ENCODE measurements around the gene EMP3.

The EMP3 gene

DNA sequence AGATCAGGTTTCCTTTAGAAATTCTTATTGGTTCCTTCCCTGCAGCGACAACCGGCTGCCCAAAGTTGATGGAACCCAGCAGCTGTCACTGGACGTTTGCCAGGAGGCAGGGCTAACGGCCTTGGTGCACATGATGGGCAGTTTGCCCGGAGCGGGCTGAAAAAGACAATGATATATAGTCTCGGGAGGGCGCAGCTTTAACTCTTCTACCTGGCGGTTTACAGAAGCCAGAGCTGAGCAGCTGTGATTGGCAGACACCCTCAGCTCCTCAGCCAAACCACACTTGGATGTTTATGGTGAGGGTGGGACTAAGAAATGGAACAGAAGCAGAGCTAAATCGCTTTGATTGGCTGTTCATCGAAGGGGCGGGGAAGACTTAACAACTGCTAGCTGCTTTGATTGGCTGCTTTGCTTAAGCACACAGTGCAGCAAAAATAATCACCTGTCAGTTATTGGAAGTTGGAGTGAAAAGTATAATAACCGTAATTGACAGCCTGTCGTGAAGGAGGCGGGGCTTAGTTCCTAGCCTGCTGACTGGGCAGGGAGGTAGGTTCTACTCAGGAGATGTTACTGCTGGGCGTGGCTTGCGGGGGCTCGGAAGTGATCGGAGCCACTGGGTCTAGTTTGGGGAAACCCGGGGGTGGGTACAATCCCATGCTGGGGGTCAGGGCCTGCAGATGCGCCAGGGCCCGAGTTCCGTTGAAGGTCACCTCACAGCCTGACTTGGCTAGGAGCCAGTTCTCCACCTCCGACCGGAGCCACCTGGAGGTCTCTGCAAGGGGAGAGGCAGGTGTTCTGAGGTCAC, 7.5 kb downstream of the EMP3 start:
- peak; percentile 95 for DNase-seq (ENCODE audit: low read depth)
- TF ChIP-seq, protein P1, sequence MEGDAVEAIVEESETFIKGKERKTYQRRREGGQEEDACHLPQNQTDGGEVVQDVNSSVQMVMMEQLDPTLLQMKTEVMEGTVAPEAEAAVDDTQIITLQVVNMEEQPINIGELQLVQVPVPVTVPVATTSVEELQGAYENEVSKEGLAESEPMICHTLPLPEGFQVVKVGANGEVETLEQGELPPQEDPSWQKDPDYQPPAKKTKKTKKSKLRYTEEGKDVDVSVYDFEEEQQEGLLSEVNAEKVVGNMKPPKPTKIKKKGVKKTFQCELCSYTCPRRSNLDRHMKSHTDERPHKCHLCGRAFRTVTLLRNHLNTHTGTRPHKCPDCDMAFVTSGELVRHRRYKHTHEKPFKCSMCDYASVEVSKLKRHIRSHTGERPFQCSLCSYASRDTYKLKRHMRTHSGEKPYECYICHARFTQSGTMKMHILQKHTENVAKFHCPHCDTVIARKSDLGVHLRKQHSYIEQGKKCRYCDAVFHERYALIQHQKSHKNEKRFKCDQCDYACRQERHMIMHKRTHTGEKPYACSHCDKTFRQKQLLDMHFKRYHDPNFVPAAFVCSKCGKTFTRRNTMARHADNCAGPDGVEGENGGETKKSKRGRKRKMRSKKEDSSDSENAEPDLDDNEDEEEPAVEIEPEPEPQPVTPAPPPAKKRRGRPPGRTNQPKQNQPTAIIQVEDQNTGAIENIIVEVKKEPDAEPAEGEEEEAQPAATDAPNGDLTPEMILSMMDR (conservative IDR thresholded peaks at IDR 0.05; ENCODE audit: low read length): no peak
- peak overlapping the region; percentile 46 for H3K4me3 ChIP-seq (ENCODE audit: low read length)

DNA sequence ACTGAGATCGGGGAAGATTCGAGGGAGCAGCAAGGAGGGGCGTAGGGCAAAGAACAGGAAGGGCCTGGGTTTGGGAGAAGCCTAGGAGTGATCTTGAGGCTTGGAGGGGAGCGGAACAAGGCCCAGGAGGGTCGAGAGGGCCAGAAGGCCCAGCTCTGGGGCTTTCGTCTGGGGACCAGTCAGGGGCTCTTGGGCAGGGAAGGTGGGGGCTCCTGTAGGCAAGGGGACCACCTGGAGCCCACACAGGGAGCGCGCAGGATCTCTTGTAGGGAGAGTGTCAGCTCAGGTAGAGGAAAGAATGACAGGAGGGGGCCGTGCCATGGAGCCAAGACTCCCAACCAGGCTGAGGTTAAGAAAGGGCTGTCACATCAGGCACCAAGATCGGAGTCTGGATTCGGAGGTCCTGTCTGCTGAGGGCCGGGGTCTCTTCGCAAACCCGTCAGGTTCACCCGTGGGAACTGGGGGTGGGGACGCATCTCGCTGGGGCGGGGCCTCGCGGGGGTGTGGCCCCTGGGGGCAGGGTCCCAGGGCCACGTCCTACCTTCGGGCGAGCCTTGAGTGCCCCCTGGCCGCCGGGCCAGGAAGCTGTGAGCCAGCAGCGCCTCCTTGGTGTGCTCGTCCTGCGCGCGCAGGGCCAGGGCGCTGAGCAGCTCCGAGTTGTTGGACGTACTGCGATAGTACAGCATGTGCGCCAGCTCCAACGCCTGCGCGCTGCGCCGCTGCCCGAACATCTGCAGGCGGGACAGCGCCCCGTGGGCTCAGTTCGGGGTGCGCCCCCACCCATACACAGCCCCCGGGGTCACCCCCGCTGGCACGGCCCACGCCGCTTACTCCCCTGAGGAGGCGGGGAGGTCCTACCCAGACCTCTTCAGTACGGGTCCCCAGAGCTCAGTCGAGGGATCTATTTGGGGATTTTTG, 8.4 kb downstream of the EMP3 start:
- peak overlapping the region; percentile 58 for H3K4me3 ChIP-seq (ENCODE audit: low read length)
- TF ChIP-seq, protein P1 (conservative IDR thresholded peaks at IDR 0.05; ENCODE audit: low read length): peak; percentile 72
- DNase-seq (ENCODE audit: low read depth): peak; percentile 92

DNA sequence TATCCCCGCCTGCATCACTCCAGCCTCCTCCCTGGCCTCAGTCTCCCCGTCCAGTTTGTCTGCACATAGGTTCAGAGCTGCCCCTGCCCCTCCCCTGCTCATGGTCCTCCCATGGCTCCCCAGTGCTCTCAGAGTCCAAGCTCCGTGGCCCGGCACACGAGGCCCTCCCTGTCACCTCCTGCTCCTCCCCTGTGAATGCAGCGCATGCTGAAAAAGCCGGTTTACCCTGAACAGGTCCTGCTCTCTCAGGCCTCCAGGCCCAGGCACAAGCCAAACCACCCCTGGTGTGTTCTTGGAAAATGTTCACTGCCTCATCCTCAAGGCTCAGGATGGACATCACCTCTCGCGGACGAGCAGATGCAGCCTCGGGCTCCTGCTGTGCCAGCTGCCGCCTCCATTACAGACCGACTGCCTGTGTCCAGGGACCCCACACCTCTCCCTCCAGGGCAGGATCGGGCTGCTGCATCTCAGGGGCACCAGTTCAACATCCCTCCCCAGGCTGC, 13.0 kb downstream of the EMP3 start:
- DNase-seq (ENCODE audit: low read depth): no peak
- TF ChIP-seq, protein P1 (conservative IDR thresholded peaks at IDR 0.05; ENCODE audit: low read length): no peak
- H3K4me3 ChIP-seq (ENCODE audit: low read length): no peak overlapping the region

DNA sequence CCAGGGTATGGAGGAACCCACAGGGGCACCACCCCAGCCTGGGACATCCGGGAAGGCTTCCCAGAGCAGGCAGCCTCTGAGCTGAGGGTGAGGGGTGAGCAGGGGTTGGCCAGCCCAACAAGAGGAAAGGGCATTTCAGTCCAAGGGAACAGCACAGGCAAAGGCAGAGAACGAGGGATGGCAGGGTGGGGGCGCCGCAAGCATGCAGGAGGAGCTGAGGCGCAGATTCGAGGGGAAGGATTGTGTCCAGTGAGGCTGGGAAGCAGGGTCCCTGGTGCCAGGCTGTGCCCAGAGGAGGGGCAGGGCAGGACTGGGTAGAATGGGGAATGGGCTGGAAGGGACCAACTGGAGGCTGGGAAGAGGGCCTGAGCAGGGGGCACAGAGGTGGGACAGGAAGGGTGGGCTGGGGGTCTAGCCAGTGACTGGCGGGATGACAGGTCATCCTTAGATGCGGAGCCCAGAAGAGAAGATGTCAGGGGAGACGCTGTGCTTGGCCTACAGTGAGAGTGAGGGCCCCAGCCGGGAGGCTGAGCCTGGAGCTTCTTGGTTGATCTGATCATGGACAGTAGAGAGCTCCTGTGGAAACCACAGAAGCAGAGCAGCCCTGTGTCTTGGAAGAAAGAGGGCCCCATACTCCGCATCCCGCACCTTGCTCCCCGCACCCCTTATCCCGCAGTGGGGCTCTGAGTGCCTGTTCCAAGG, 13.6 kb downstream of the EMP3 start:
- DNase-seq (ENCODE audit: low read depth): no peak
- TF ChIP-seq, protein P1 (conservative IDR thresholded peaks at IDR 0.05; ENCODE audit: low read length): no peak
- no peak overlapping the region for H3K4me3 ChIP-seq (ENCODE audit: low read length)

DNA sequence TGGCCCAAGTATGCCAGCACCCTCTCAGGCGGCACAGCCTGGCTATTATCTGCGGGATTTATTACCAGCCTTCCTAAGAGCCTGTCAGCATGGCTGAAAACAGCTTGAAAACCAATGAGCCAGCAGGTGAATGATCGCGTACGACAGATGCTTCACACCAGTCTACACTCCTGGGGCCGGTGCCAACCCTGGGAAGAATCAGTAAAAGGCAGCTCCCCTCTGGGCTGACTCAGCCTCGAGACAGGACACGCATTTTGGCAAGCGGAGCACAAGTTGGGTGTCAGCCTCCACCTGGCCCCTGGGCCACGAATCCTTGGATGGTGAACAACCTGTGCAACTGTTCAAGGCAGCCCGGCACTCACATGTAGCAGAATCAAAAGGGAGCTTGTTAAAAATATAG, 15.6 kb downstream of the EMP3 start:
- TF ChIP-seq, protein P1 (conservative IDR thresholded peaks at IDR 0.05; ENCODE audit: low read length): no peak
- H3K4me3 ChIP-seq (ENCODE audit: low read length): no peak overlapping the region
- no peak for DNase-seq (ENCODE audit: low read depth)

DNA sequence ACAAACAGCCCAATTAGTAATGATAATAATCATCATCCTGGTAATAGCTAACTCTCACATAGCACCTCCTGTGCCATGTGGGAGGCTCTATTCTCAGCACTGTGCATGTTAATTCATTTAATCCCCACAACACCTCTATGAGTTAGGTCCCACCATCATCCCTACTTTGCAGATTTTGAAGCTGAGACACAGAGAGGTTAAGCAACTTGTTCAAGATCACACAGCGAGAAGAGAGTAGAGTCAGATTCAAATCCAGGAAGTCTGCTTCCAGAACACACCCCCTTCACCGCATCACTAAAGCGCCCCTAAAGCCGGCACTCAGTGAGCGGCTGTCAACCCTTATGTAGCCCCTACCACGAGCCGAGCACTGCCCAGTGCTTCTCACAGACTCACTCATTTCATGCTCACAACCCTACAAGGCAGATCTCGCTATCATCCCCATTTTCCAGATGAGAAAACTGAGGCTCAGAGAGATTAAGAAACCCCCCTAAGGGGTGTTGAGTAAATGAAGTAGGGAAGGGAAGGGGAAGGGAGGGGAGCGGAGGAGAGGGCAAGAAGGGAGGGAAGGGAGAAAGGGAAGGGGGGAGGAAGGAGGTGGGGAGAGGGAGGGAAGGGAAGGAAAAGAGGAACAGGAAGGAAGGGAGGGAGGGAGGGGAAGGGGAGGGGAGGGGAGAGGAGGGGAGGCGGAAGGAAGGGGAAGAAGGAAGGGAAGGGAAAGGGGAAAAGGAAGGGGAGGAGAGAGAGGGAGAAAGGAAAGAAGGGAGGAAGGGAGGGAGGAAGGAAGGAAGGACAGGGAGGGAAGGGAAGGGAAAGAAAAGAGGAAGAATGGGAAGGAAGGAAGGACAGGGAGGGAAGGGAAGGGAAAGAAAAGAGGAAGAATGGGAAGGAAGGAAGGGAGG, 16.4 kb downstream of the EMP3 start:
- H3K4me3 ChIP-seq (ENCODE audit: low read length): no peak overlapping the region
- TF ChIP-seq, protein P1 (conservative IDR thresholded peaks at IDR 0.05; ENCODE audit: low read length): no peak
- no peak for DNase-seq (ENCODE audit: low read depth)

All from AG10803 (cell line).